CD4-positive, alpha-beta T cell (primary cell): ENCODE results near the gene OR8G1. TPM values are rescaled to one million over a fixed set of nuclear protein-coding genes. Genes with fewer than 3 reads are reported as not detected.

Source experiments
- ATAC-seq: fragments of 200-7000 bp; cut with Tn5 transposase; one replicate; pipeline ENCODE4 v1.10.0; 2022; ENCODE audit warnings: mild to moderate bottlenecking; ENCODE audit not compliant: poor library complexity
- CTCF ChIA-PET: fragments of 350-600 bp; sonication (Branson Sonifier 250); formaldehyde crosslinking; loops from one replicate; lab custom pipeline; 2021; ENCODE audit warnings: antibody characterized with exemption, inconsistent platforms; lab: Charles Lee
- POLR2A ChIA-PET: fragments of 350-600 bp; sonication (Branson Sonifier 250); formaldehyde crosslinking; loops from one replicate; lab custom pipeline; 2021; ENCODE audit warnings: antibody characterized with exemption, inconsistent platforms; lab: Charles Lee
- DNase-seq, 14 experiments: peaks; one replicate each; pipeline ENCODE4 v3.0.0-alpha.2; 2013 to 2020; ENCODE audit warnings: mixed read lengths in 2 of 14
- H3K27ac ChIP-seq, 2 donors: one replicate each; pipeline versions ENCODE4 v1.5.1 to v1.7.0; 2013; ENCODE audit warnings: low read length in 2 of 2, low read depth in 1 of 2, mild to moderate bottlenecking in 1 of 2
- H3K27me3 ChIP-seq, 2 experiments: 1 replicate in 1 of 2; 2 replicates in 1 of 2; pipeline versions ENCODE4 v1.6.1 to v1.7.0; 2013; ENCODE audit warnings: low read length in 2 of 2, control low read depth in 1 of 2, mild to moderate bottlenecking in 1 of 2, moderate library complexity in 1 of 2; ENCODE audit not compliant: insufficient read depth in 2 of 2, control insufficient read depth in 1 of 2
- H3K36me3 ChIP-seq: one replicate; pipeline ENCODE4 v1.6.1; 2013; ENCODE audit warnings: low read length, control low read depth; ENCODE audit not compliant: insufficient read depth
- H3K4me1 ChIP-seq: one replicate; pipeline ENCODE4 v1.6.1; 2013; ENCODE audit warnings: low read length, control low read depth; ENCODE audit not compliant: insufficient read depth
- H3K4me3 ChIP-seq: one replicate; pipeline ENCODE4 v1.5.1; 2013; ENCODE audit warnings: mild to moderate bottlenecking, low read length, moderate library complexity
- H3K9me3 ChIP-seq, 2 experiments: 1 replicate in 1 of 2; 2 replicates in 1 of 2; pipeline versions ENCODE4 v1.6.1 to v1.7.0; 2013; ENCODE audit warnings: low read length in 2 of 2, mild to moderate bottlenecking in 2 of 2, control low read depth in 1 of 2, moderate library complexity in 1 of 2; ENCODE audit not compliant: control insufficient read depth in 1 of 2, insufficient read depth in 1 of 2
- H3K27ac Mint-ChIP-seq: one replicate; pipeline ENCODE4 v1.8.0; 2020; ENCODE audit warnings: mixed read lengths
- H3K27me3 Mint-ChIP-seq: one replicate; pipeline ENCODE4 v1.8.0; 2021; ENCODE audit warnings: mixed read lengths
- H3K36me3 Mint-ChIP-seq: one replicate; pipeline ENCODE4 v1.8.0; 2021; ENCODE audit warnings: low read depth, mixed read lengths
- H3K4me1 Mint-ChIP-seq: one replicate; pipeline ENCODE4 v1.8.0; 2021; ENCODE audit warnings: low read depth, mixed read lengths
- H3K4me3 Mint-ChIP-seq: one replicate; pipeline ENCODE4 v1.8.0; 2020; ENCODE audit warnings: mild to moderate bottlenecking, mixed read lengths
- H3K9me3 Mint-ChIP-seq: one replicate; pipeline ENCODE4 v1.8.0; 2020; ENCODE audit warnings: mixed read lengths
- CTCF ChIP-seq: fragments of 200-600 bp; IDR thresholded peaks from one replicate; pipeline ENCODE4 v1.8.0; 2022; ENCODE audit warnings: antibody characterized with exemption, mild to moderate bottlenecking
- intact Hi-C, 2 experiments: fragments of 100-400 bp; cut with DNase I in 1 of 2; cut with micrococcal nuclease in 1 of 2; formaldehyde crosslinking; loops; one replicate each; pipeline versions ENCODE4 v1.15.1 to v1.9.0; 2023 to 2025; cut with DNase I, micrococcal nuclease
- total RNA-seq, 174 experiments: library from RNA in 2 of 174; stranded (reverse) in 2 of 174; gene quantifications; one replicate each; pipeline ENCODE4 v1.2.3 and lab custom pipeline; 2021 to 2026

The OR8G1 gene
- total RNA-seq, 2 experiments from 2014 or later, result not detected

- H3K27me3 Mint-ChIP-seq, result peaks cover 5% of the 10 kb centered on the region
- no peaks in the 10 kb centered on the region for H3K36me3 ChIP-seq
- no peak overlapping the region for H3K4me3 ChIP-seq
- no peak for DNase-seq
- H3K27me3 ChIP-seq, result peaks cover 0 to 5% of the 10 kb centered on the region in 2 experiments
- no peak for TF ChIP-seq CTCF
- no peaks in the 10 kb centered on the region for H3K9me3 ChIP-seq
- CTCF ChIA-PET, result no interaction called here
- no peaks in the 10 kb centered on the region for H3K36me3 Mint-ChIP-seq
- POLR2A ChIA-PET, result no interaction called here
- no peaks in the 10 kb centered on the region for H3K4me1 Mint-ChIP-seq
- no peaks in the 10 kb centered on the region for H3K4me1 ChIP-seq
- H3K9me3 Mint-ChIP-seq, result peaks cover 4% of the 10 kb centered on the region
- intact Hi-C loops, result no loop called here
- H3K27ac ChIP-seq, result no peak overlapping the region
- no peak overlapping the region for H3K4me3 Mint-ChIP-seq
- no peak for ATAC-seq
- H3K27ac Mint-ChIP-seq, result no peak overlapping the region
These were observed 55.1 kb downstream of the OR8G1 start for GRCh38 chr11:124296016-124296415.

GRCh38 chr11:124297921-124298320, 57.0 kb downstream of the OR8G1 start:
- H3K36me3 Mint-ChIP-seq, result no peaks in the 10 kb centered on the region
- ChIA-PET CTCF (no interaction called here), POLR2A (no interaction called here)
- H3K4me3 Mint-ChIP-seq, result no peak overlapping the region
- no peaks in the 10 kb centered on the region for H3K4me1 Mint-ChIP-seq
- H3K27ac Mint-ChIP-seq, result no peak overlapping the region
- Histone ChIP-seq H3K9me3 (no peaks in the 10 kb centered on the region), H3K4me1 (no peaks in the 10 kb centered on the region), H3K36me3 (no peaks in the 10 kb centered on the region), H3K27ac (no peak overlapping the region), H3K27me3 (peaks cover 0 to 2% of the 10 kb centered on the region in 2 experiments), H3K4me3 (no peak overlapping the region)
- H3K9me3 Mint-ChIP-seq, result no peaks in the 10 kb centered on the region
- TF ChIP-seq CTCF, result no peak
- no peak for DNase-seq
- ATAC-seq, result no peak
- intact Hi-C loops, result no loop called here
- H3K27me3 Mint-ChIP-seq, result no peaks in the 10 kb centered on the region

- no peak overlapping the region for H3K27ac Mint-ChIP-seq
- POLR2A ChIA-PET, result no interaction called here
- H3K27ac ChIP-seq, result no peak overlapping the region
These were observed 60.7 kb downstream of the OR8G1 start for GRCh38 chr11:124301548-124301947.

More at GRCh38 chr11:124301548-124301947, 60.7 kb downstream of the OR8G1 start:
- ATAC-seq (no peak), DNase-seq (peak in 1 of 14 experiments; percentile 2)
- Mint-ChIP-seq H3K4me1 (no peaks in the 10 kb centered on the region), H3K27me3 (peaks cover 8% of the 10 kb centered on the region), H3K4me3 (no peak overlapping the region), H3K9me3 (no peaks in the 10 kb centered on the region), H3K36me3 (no peaks in the 10 kb centered on the region)
- Histone ChIP-seq H3K4me3 (no peak overlapping the region), H3K9me3 (no peaks in the 10 kb centered on the region), H3K4me1 (no peaks in the 10 kb centered on the region), H3K27me3 (no peaks in the 10 kb centered on the region), H3K36me3 (no peaks in the 10 kb centered on the region)
- CTCF ChIA-PET, result interaction anchor here (0.6 kb wide), 1 partner anchor 11 kb away, joined by 4 read pairs; no protein-coding TSS in a partner anchor
- no peak for TF ChIP-seq CTCF
- intact Hi-C loops, result no loop called here
